GM12878 (cell line): ENCODE data around the gene GAL3ST2.

Experiments
- ATF3 ChIP-seq: IDR thresholded peaks from 2 replicates; pipeline ENCODE4 v1.6.1; 2011; ENCODE audit warnings: low read depth, mild to moderate bottlenecking, low read length, moderate library complexity, borderline replicate concordance; ENCODE audit errors: extremely low read depth
- CREB1 ChIP-seq: IDR thresholded peaks from 2 replicates; pipeline ENCODE4 v1.6.1; 2012; ENCODE audit warnings: low read depth, mild to moderate bottlenecking, inconsistent platforms
- CTCF ChIP-seq, 3 experiments: IDR thresholded peaks in 2 of 3; conservative IDR thresholded peaks in 1 of 3; 2 replicates each; pipeline ENCODE4 v1.5.1; 2011; ENCODE audit warnings: low read depth in 3 of 3, low read length in 3 of 3, mild to moderate bottlenecking in 3 of 3, control low read depth in 2 of 3, moderate library complexity in 2 of 3, inconsistent platforms in 1 of 3, mixed read lengths in 1 of 3; ENCODE audit not compliant: control insufficient read depth in 2 of 3, insufficient read depth in 1 of 3; ENCODE audit errors: extremely low read depth in 1 of 3
- USF2 ChIP-seq: IDR thresholded peaks from 2 replicates; pipeline ENCODE4 v1.6.1; 2011; ENCODE audit warnings: low read depth, low read length, improper control_type of control experiment, borderline replicate concordance
- YY1 ChIP-seq: IDR thresholded peaks from 2 replicates; pipeline ENCODE4 v1.6.1; 2011; ENCODE audit warnings: low read depth, mild to moderate bottlenecking, low read length
- TF ChIP-seq, protein P1 (sequence below): fragments of 450-650 bp; formaldehyde crosslinking; IDR thresholded peaks from 2 replicates; pipeline ENCODE4 v1.4.0; 2022; ENCODE audit warnings: mild to moderate bottlenecking, moderate library complexity

- peak in 2 of 3 experiments; percentile 25 to 31; a peak in 3 of 6 replicates for TF ChIP-seq CTCF (IDR thresholded peaks at IDR 0.05 in 2 of 3, conservative IDR thresholded peaks at IDR 0.05 in 1 of 3; ENCODE audit: control insufficient read depth in 2 of 3, extremely low read depth in 1 of 3, insufficient read depth in 1 of 3, low read depth in 3 of 3, low read length in 3 of 3)
- TF ChIP-seq, protein P1, sequence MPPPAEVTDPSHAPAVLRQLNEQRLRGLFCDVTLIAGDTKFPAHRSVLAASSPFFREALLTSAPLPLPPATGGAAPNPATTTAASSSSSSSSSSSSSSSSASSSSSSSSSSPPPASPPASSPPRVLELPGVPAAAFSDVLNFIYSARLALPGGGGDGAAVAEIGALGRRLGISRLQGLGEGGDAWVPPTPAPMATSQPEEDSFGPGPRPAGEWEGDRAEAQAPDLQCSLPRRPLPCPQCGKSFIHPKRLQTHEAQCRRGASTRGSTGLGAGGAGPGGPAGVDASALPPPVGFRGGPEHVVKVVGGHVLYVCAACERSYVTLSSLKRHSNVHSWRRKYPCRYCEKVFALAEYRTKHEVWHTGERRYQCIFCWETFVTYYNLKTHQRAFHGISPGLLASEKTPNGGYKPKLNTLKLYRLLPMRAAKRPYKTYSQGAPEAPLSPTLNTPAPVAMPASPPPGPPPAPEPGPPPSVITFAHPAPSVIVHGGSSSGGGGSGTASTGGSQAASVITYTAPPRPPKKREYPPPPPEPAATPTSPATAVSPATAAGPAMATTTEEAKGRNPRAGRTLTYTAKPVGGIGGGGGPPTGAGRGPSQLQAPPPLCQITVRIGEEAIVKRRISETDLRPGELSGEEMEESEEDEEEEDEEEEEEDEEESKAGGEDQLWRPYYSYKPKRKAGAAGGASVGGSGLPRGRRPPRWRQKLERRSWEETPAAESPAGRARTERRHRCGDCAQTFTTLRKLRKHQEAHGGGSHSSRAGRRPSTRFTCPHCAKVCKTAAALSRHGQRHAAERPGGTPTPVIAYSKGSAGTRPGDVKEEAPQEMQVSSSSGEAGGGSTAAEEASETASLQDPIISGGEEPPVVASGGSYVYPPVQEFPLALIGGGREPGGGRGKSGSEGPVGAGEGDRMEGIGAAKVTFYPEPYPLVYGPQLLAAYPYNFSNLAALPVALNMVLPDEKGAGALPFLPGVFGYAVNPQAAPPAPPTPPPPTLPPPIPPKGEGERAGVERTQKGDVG (CRISPR knock-in tag): no peak
- TF ChIP-seq CREB1: no peak
- TF ChIP-seq USF2: no peak
- no peak for TF ChIP-seq ATF3
- TF ChIP-seq YY1: no peak
Measured at GRCh38 chr2:241804326-241805229, 28.0 kb downstream of the GAL3ST2 start.
